Mesothelial cell of epicardium (in vitro differentiated cells): ENCODE results near the gene VWA5B1. TPM values are rescaled to one million over a fixed set of nuclear protein-coding genes. Genes with fewer than 3 reads are reported as not detected.

Source experiments
- DNase-seq, 2 experiments: peaks; one replicate each; pipeline ENCODE4 v3.0.0; 2021; ENCODE audit warnings: low spot score in 2 of 2; ENCODE audit not compliant: unreplicated experiment in 2 of 2
- H3K27ac Mint-ChIP-seq: 2 replicates; pipeline ENCODE4 v1.8.0; 2021; ENCODE audit warnings: mixed read lengths
- H3K27me3 Mint-ChIP-seq: 2 replicates; pipeline ENCODE4 v1.8.0; 2021; ENCODE audit warnings: low read depth, mixed read lengths
- H3K36me3 Mint-ChIP-seq: 2 replicates; pipeline ENCODE4 v1.8.0; 2021; ENCODE audit warnings: mixed read lengths
- H3K4me1 Mint-ChIP-seq: 2 replicates; pipeline ENCODE4 v1.8.0; 2021; ENCODE audit warnings: mixed read lengths
- H3K4me3 Mint-ChIP-seq: 2 replicates; pipeline ENCODE4 v1.8.0; 2021; ENCODE audit warnings: mild to moderate bottlenecking, moderate library complexity, mixed read lengths
- H3K9me3 Mint-ChIP-seq: 2 replicates; pipeline ENCODE4 v1.8.0; 2021; ENCODE audit warnings: mixed read lengths
- CTCF ChIP-seq: fragments of 200-600 bp; sonication (generic); IDR thresholded peaks from one replicate; pipeline ENCODE4 v1.5.0; 2021; ENCODE audit warnings: antibody characterized with exemption; ENCODE audit not compliant: unreplicated experiment
- total RNA-seq: library from RNA; stranded (reverse); gene quantifications from 3 replicates; pipeline ENCODE4 v1.2.1, GENCODE V29; 2021

The VWA5B1 gene
- total RNA-seq, 1 donor from 2014 or later: 0.25 TPM

- Mint-ChIP-seq H3K4me3 (no peak overlapping the region), H3K4me1 (no peaks in the 10 kb centered on the region), H3K36me3 (no peaks in the 10 kb centered on the region), H3K9me3 (no peaks in the 10 kb centered on the region), H3K27ac (no peak overlapping the region), H3K27me3 (peaks cover 92% of the 10 kb centered on the region)
- TF ChIP-seq CTCF: no peak
- no peak for DNase-seq
Observed at GRCh38 chr1:20376171-20376570, 85.5 kb downstream of the VWA5B1 start.

- no peaks in the 10 kb centered on the region for H3K4me1 Mint-ChIP-seq
- TF ChIP-seq CTCF: peak; percentile 72
- DNase-seq: peak in 1 of 2 experiments; percentile 63
- peaks cover 87% of the 10 kb centered on the region for H3K27me3 Mint-ChIP-seq
- no peaks in the 10 kb centered on the region for H3K9me3 Mint-ChIP-seq
- no peaks in the 10 kb centered on the region for H3K36me3 Mint-ChIP-seq
- no peak overlapping the region for H3K27ac Mint-ChIP-seq
- no peak overlapping the region for H3K4me3 Mint-ChIP-seq
Observed at GRCh38 chr1:20376880-20377494, 86.3 kb downstream of the VWA5B1 start.

GRCh38 chr1:20377516-20378270, 87.0 kb downstream of the VWA5B1 start:
- no peak for DNase-seq
- no peaks in the 10 kb centered on the region for H3K4me1 Mint-ChIP-seq
- H3K36me3 Mint-ChIP-seq: no peaks in the 10 kb centered on the region
- no peak overlapping the region for H3K27ac Mint-ChIP-seq
- no peak for TF ChIP-seq CTCF
- peaks cover 81% of the 10 kb centered on the region for H3K27me3 Mint-ChIP-seq
- H3K4me3 Mint-ChIP-seq: no peak overlapping the region
- no peaks in the 10 kb centered on the region for H3K9me3 Mint-ChIP-seq

GRCh38 chr1:20379075-20379474, 88.4 kb downstream of the VWA5B1 start:
- Mint-ChIP-seq H3K27ac (no peak overlapping the region), H3K9me3 (no peaks in the 10 kb centered on the region), H3K36me3 (no peaks in the 10 kb centered on the region), H3K4me1 (no peaks in the 10 kb centered on the region), H3K4me3 (no peak overlapping the region), H3K27me3 (peaks cover 74% of the 10 kb centered on the region)
- TF ChIP-seq CTCF: no peak
- DNase-seq: no peak

- TF ChIP-seq CTCF: no peak
- H3K27ac Mint-ChIP-seq: no peak overlapping the region
- H3K27me3 Mint-ChIP-seq: peaks cover 77% of the 10 kb centered on the region
- H3K4me3 Mint-ChIP-seq: no peak overlapping the region
- no peak for DNase-seq
- no peaks in the 10 kb centered on the region for H3K4me1 Mint-ChIP-seq
- no peaks in the 10 kb centered on the region for H3K9me3 Mint-ChIP-seq
- H3K36me3 Mint-ChIP-seq: no peaks in the 10 kb centered on the region
Observed at GRCh38 chr1:20380175-20380574, 89.5 kb downstream of the VWA5B1 start.
